ENCODE results near the gene LIPG. TPM values are rescaled to one million over a fixed set of nuclear protein-coding genes. Genes with fewer than 3 reads are reported as not detected.
A peak's percentile ranks its signal among the peaks of the same experiment; 100 is the strongest.

LIPG gene
- total and polyA plus RNA-seq, 10 donors, result 0.11 to 2.7 (median 0.35) TPM; not detected in 3

GRCh38 chr18:49529596-49529995 is 32.3 kb upstream of the LIPG start:
- WGBS, 5 donors, result 67 to 78% (median 75%) methylated on average over 3 of the region's 3 CpGs
- no peak overlapping the region for H3K4me3 ChIP-seq

GRCh38 chr18:49531678-49532153 is 30.1 kb upstream of the LIPG start:
- no peaks in the 10 kb centered on the region for H3K4me1 ChIP-seq
- intact Hi-C loops (cut with DNase I; ENCODE audit: low total_unique reads), result no loop called here
- H3K27me3 ChIP-seq (replicated peaks in 1 of 7), result peaks cover 0 to 5% (median 0%) of the 10 kb centered on the region in 7 donors
- WGBS, 5 donors, result 49 to 72% (median 67%) methylated on average over 10 of the region's 10 CpGs
- no peak overlapping the region for H3K27ac ChIP-seq
- no peak for DNase-seq
- H3K4me3 ChIP-seq, result peak overlapping the region in 2 of 8 donors; percentile 9 to 43
- H3K9me3 ChIP-seq, result peaks cover 0 to 18% (median 10%) of the 10 kb centered on the region in 8 donors
- no peaks in the 10 kb centered on the region for H3K36me3 ChIP-seq
- no peak for TF ChIP-seq POLR2A (IDR thresholded peaks at IDR 0.05)
- TF ChIP-seq POLR2AphosphoS5 (IDR thresholded peaks at IDR 0.05), result no peak
- no peak for TF ChIP-seq CTCF (IDR thresholded peaks at IDR 0.05 in 8 of 11, conservative IDR thresholded peaks at IDR 0.05 in 3 of 11)

More at GRCh38 chr18:49529596-49529995, 32.3 kb upstream of the LIPG start:
- intact Hi-C loops (cut with DNase I; ENCODE audit: low total_unique reads), result no loop called here
- no peak overlapping the region for H3K27ac ChIP-seq
- no peaks in the 10 kb centered on the region for H3K36me3 ChIP-seq
- DNase-seq, result no peak
- H3K9me3 ChIP-seq, result peaks cover 0 to 10% (median 3%) of the 10 kb centered on the region in 8 donors
- TF ChIP-seq POLR2A (IDR thresholded peaks at IDR 0.05) (no peak), CTCF (IDR thresholded peaks at IDR 0.05 in 8 of 11, conservative IDR thresholded peaks at IDR 0.05 in 3 of 11) (no peak), POLR2AphosphoS5 (IDR thresholded peaks at IDR 0.05) (no peak)
- no peaks in the 10 kb centered on the region for H3K4me1 ChIP-seq
- peaks cover 0 to 5% (median 0%) of the 10 kb centered on the region in 7 donors for H3K27me3 ChIP-seq (replicated peaks in 1 of 7)

- H3K27me3 ChIP-seq (replicated peaks in 1 of 7), result no peaks in the 10 kb centered on the region
- whole genome bisulfite sequencing, 5 donors, result 83 to 98% (median 94%) methylated on average over 1 of the region's 1 CpG
- intact Hi-C loops (cut with DNase I; ENCODE audit: low total_unique reads), result no loop called here
- H3K27ac ChIP-seq, result no peak overlapping the region
- DNase-seq, result no peak
- no peaks in the 10 kb centered on the region for H3K4me1 ChIP-seq
- no peaks in the 10 kb centered on the region for H3K36me3 ChIP-seq
- TF ChIP-seq CTCF (IDR thresholded peaks at IDR 0.05 in 8 of 11, conservative IDR thresholded peaks at IDR 0.05 in 3 of 11), result no peak
- TF ChIP-seq POLR2A (IDR thresholded peaks at IDR 0.05), result no peak
- TF ChIP-seq POLR2AphosphoS5 (IDR thresholded peaks at IDR 0.05), result no peak
- no peak overlapping the region for H3K4me3 ChIP-seq
- H3K9me3 ChIP-seq, result peaks cover 0 to 18% (median 10%) of the 10 kb centered on the region in 8 donors
Observed at GRCh38 chr18:49534846-49535601, 26.8 kb upstream of the LIPG start.

- Histone ChIP-seq H3K9me3 (peaks cover 0 to 18% (median 10%) of the 10 kb centered on the region in 8 donors), H3K4me1 (no peaks in the 10 kb centered on the region), H3K27ac (no peak overlapping the region), H3K4me3 (no peak overlapping the region), H3K27me3 (replicated peaks in 1 of 7) (no peaks in the 10 kb centered on the region), H3K36me3 (no peaks in the 10 kb centered on the region)
- 74 to 86% (median 81%) methylated on average over 6 of the region's 6 CpGs for WGBS, 5 donors
- intact Hi-C loops (cut with DNase I; ENCODE audit: low total_unique reads), result no loop called here
- TF ChIP-seq POLR2AphosphoS5 (IDR thresholded peaks at IDR 0.05) (no peak), POLR2A (IDR thresholded peaks at IDR 0.05) (no peak), CTCF (IDR thresholded peaks at IDR 0.05 in 8 of 11, conservative IDR thresholded peaks at IDR 0.05 in 3 of 11) (no peak)
- no peak for DNase-seq
Observed at GRCh38 chr18:49537232-49537896, 24.5 kb upstream of the LIPG start.
